Large intestine (tissue), 3 donors: ENCODE measurements around the gene CEP131. TPM values are rescaled to one million over a fixed set of nuclear protein-coding genes. Genes with fewer than 3 reads are reported as not detected.

ENCODE experiments used
- DNase-seq, 2 donors: peaks; one replicate each; pipeline versions ENCODE4 v3.0.0 to v3.0.0-alpha.2; 2013
- H3K27ac ChIP-seq: one replicate; pipeline ENCODE4 v1.5.1; 2013; ENCODE audit warnings: low read length
- H3K27me3 ChIP-seq: 2 replicates; pipeline ENCODE4 v1.6.1; 2013; ENCODE audit warnings: low read length; ENCODE audit not compliant: control insufficient read depth, insufficient read depth
- H3K36me3 ChIP-seq: 2 replicates; pipeline ENCODE4 v1.6.1; 2013; ENCODE audit warnings: low read length; ENCODE audit not compliant: control insufficient read depth, insufficient read depth
- H3K4me1 ChIP-seq: one replicate; pipeline ENCODE4 v1.6.1; 2013; ENCODE audit warnings: low read length; ENCODE audit not compliant: control insufficient read depth, insufficient read depth
- H3K4me3 ChIP-seq: one replicate; pipeline ENCODE4 v1.5.1; 2013; ENCODE audit warnings: low read length
- H3K9me3 ChIP-seq: one replicate; pipeline ENCODE4 v1.6.1; 2013; ENCODE audit warnings: mild to moderate bottlenecking, low read depth, low read length, moderate library complexity; ENCODE audit not compliant: control insufficient read depth
- WGBS: methylation state at CpG from one replicate; pipeline ENCODE4 v1.1.5; 2013; ENCODE audit warnings: low lambda C conversion rate; ENCODE audit not compliant: insufficient coverage; 5-methylcytosine and 5-hydroxymethylcytosine counted together
- polyA plus RNA-seq: library from polyadenylated mRNA; unstranded; fragments of 120-200 nt; gene quantifications from one replicate; pipeline ENCODE4 v1.2.1, GENCODE V29; 2013

The CEP131 gene
- polyA plus RNA-seq, 1 donor: 9.0 TPM

- no peaks in the 10 kb centered on the region for H3K9me3 ChIP-seq
- H3K4me1 ChIP-seq: no peaks in the 10 kb centered on the region
- WGBS: no CpG with 5 or more reads among the region's 21 CpGs
- no peak overlapping the region for H3K27ac ChIP-seq
- no peak overlapping the region for H3K4me3 ChIP-seq
- H3K36me3 ChIP-seq: peaks cover 5% of the 10 kb centered on the region
- DNase-seq: no peak
- H3K27me3 ChIP-seq: no peaks in the 10 kb centered on the region
Observed at GRCh38 chr17:81207610-81208581, 14.9 kb downstream of the CEP131 start.

- Histone ChIP-seq H3K4me3 (no peak overlapping the region), H3K9me3 (no peaks in the 10 kb centered on the region), H3K4me1 (no peaks in the 10 kb centered on the region), H3K27me3 (no peaks in the 10 kb centered on the region), H3K36me3 (peaks cover 5% of the 10 kb centered on the region), H3K27ac (no peak overlapping the region)
- no CpG with 5 or more reads among the region's 12 CpGs for WGBS
- no peak for DNase-seq
Observed at GRCh38 chr17:81206657-81207056, 16.1 kb downstream of the CEP131 start.

GRCh38 chr17:81206166-81206565 is 16.6 kb downstream of the CEP131 start:
- no CpG with 5 or more reads among the region's 4 CpGs for WGBS
- Histone ChIP-seq H3K4me1 (no peaks in the 10 kb centered on the region), H3K27ac (no peak overlapping the region), H3K36me3 (peaks cover 5% of the 10 kb centered on the region), H3K9me3 (no peaks in the 10 kb centered on the region), H3K4me3 (no peak overlapping the region), H3K27me3 (no peaks in the 10 kb centered on the region)
- no peak for DNase-seq

- no peak for DNase-seq
- Histone ChIP-seq H3K27ac (no peak overlapping the region), H3K36me3 (peaks cover 5% of the 10 kb centered on the region), H3K4me1 (peaks cover 5% of the 10 kb centered on the region), H3K27me3 (no peaks in the 10 kb centered on the region), H3K4me3 (no peak overlapping the region), H3K9me3 (no peaks in the 10 kb centered on the region)
- no CpG with 5 or more reads among the region's 10 CpGs for WGBS
Observed at GRCh38 chr17:81204578-81204977, 18.2 kb downstream of the CEP131 start.

GRCh38 chr17:81203136-81203535 is 19.6 kb downstream of the CEP131 start:
- Histone ChIP-seq H3K9me3 (no peaks in the 10 kb centered on the region), H3K4me3 (no peak overlapping the region), H3K4me1 (peaks cover 5% of the 10 kb centered on the region), H3K27ac (no peak overlapping the region), H3K27me3 (no peaks in the 10 kb centered on the region), H3K36me3 (peaks cover 7% of the 10 kb centered on the region)
- DNase-seq: no peak
- no CpG with 5 or more reads among the region's 20 CpGs for WGBS

GRCh38 chr17:81202318-81202717 is 20.4 kb downstream of the CEP131 start:
- Histone ChIP-seq H3K9me3 (no peaks in the 10 kb centered on the region), H3K36me3 (peaks cover 7% of the 10 kb centered on the region), H3K4me3 (no peak overlapping the region), H3K4me1 (peaks cover 5% of the 10 kb centered on the region), H3K27ac (no peak overlapping the region), H3K27me3 (no peaks in the 10 kb centered on the region)
- no CpG with 5 or more reads among the region's 10 CpGs for WGBS
- no peak for DNase-seq

GRCh38 chr17:81200695-81201580 is 21.8 kb downstream of the CEP131 start:
- H3K9me3 ChIP-seq: no peaks in the 10 kb centered on the region
- H3K27ac ChIP-seq: no peak overlapping the region
- DNase-seq: peak; percentile 56 to 67

GRCh38 chr17:81200201-81200600 is 22.6 kb downstream of the CEP131 start:
- H3K4me3 ChIP-seq: no peak overlapping the region
- no peak for DNase-seq
- H3K4me1 ChIP-seq: peaks cover 5% of the 10 kb centered on the region
- H3K27me3 ChIP-seq: no peaks in the 10 kb centered on the region
- H3K27ac ChIP-seq: no peak overlapping the region
- WGBS: no CpG with 5 or more reads among the region's 18 CpGs
- no peaks in the 10 kb centered on the region for H3K9me3 ChIP-seq
- peaks cover 10% of the 10 kb centered on the region for H3K36me3 ChIP-seq

More at GRCh38 chr17:81200695-81201580, 21.8 kb downstream of the CEP131 start:
- peaks cover 5% of the 10 kb centered on the region for H3K4me1 ChIP-seq
- no peak overlapping the region for H3K4me3 ChIP-seq
- WGBS: no CpG with 5 or more reads among the region's 27 CpGs
- H3K36me3 ChIP-seq: peaks cover 10% of the 10 kb centered on the region
- no peaks in the 10 kb centered on the region for H3K27me3 ChIP-seq

GRCh38 chr17:81199482-81199830 is 23.3 kb downstream of the CEP131 start:
- H3K9me3 ChIP-seq: no peaks in the 10 kb centered on the region
- H3K4me3 ChIP-seq: no peak overlapping the region
- H3K27ac ChIP-seq: no peak overlapping the region
- DNase-seq: no peak
- no peaks in the 10 kb centered on the region for H3K27me3 ChIP-seq
- H3K36me3 ChIP-seq: peaks cover 10% of the 10 kb centered on the region
- peaks cover 5% of the 10 kb centered on the region for H3K4me1 ChIP-seq
- no CpG with 5 or more reads among the region's 18 CpGs for WGBS

- no CpG with 5 or more reads among the region's 22 CpGs for WGBS
- H3K27ac ChIP-seq: no peak overlapping the region
- peaks cover 10% of the 10 kb centered on the region for H3K36me3 ChIP-seq
- H3K4me3 ChIP-seq: no peak overlapping the region
- peaks cover 5% of the 10 kb centered on the region for H3K4me1 ChIP-seq
- DNase-seq: no peak
- no peaks in the 10 kb centered on the region for H3K27me3 ChIP-seq
- no peaks in the 10 kb centered on the region for H3K9me3 ChIP-seq
Observed at GRCh38 chr17:81198826-81199481, 23.8 kb downstream of the CEP131 start.
